HG02840 (cell line): Measurements from ENCODE around the gene SERPIND1.

ENCODE experiments used
- ATAC-seq: cut with Tn5 transposase; IDR thresholded peaks from one replicate; pipeline ENCODE4 v1.9.1; 2021; ENCODE audit warnings: mild to moderate bottlenecking, moderate library complexity, moderate number of reproducible peaks; ENCODE audit not compliant: unreplicated experiment, low FRiP score

SERPIND1 gene

GRCh38 chr22:20771918-20772625 is 1.8 kb upstream of the SERPIND1 start:
- no peak for ATAC-seq

DNA sequence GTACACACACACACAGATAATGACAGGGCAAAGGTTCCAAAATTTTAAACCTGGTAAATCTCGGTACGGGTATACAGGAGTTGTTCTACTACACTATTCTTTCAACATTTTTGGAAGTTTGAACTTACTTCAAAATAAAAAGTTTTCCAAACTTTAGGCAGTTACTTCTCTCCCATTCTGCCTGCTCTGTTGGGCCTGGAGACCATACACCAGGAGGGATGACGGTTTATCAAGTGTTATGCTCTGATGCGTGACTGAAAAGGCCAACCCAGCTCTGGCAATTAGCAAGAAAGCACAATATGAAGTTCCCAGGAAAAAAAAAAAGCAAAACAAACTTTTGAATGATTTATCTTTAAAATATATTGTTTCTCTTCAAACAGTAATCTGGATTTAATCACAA is 969 bp downstream of the SERPIND1 start:
- no peak for ATAC-seq

- ATAC-seq: no peak
These were observed 1.5 kb downstream of the SERPIND1 start for GRCh38 chr22:20775342-20775895.

- no peak for ATAC-seq
These were observed 2.9 kb downstream of the SERPIND1 start for GRCh38 chr22:20776624-20777405.

DNA sequence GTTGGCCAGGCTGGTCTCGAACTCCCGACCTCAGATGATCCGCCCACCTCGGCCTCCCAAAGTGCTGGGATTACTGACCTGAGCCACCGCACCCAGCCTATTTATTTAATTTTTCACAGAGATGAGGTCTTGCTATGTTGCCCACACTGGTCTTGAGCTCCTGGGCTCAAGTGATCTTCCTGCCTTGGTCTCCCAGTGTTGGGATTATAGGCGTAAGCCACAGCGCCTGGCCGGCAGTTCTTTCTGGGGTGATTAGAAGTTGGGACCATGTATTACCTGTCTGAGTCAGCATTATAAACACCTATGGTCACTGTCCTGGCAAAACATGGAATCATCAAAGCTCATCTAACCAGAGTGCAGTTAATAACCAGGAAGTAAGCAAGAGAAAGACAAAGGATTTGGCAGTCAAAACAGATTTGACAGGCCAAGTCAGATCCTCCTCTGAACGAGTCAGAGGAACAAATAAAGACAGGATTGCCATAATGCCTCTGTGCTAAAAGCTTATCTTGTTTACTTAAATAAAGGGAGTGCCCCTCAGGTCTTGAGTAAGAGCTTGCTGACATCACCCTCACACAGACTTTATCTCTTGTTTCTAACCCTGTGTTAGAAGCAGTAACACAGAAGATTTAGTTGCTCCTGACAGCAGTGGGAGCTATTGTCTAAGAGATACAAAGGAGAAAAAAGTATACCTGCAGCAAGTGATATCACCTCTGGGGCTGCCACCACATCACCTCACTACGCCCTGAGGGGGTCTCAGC is 3.7 kb downstream of the SERPIND1 start:
- no peak for ATAC-seq

DNA sequence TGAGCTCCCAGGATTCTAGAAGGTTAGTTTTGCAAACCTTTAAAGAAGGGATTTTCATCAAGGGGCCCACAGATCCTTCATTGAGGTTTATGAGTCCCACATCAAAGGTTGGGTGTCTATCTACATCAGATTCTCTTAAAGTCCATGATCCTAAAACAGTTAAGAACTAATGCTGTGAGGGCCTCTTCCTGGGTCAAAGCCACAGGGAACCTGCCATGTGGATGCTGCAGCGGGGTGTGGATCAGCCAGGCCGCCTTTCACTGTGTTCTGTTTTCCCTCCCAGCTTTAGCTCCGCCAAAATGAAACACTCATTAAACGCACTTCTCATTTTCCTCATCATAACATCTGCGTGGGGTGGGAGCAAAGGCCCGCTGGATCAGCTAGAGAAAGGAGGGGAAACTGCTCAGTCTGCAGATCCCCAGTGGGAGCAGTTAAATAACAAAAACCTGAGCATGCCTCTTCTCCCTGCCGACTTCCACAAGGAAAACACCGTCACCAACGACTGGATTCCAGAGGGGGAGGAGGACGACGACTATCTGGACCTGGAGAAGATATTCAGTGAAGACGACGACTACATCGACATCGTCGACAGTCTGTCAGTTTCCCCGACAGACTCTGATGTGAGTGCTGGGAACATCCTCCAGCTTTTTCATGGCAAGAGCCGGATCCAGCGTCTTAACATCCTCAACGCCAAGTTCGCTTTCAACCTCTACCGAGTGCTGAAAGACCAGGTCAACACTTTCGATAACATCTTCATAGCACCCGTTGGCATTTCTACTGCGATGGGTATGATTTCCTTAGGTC is 5.3 kb downstream of the SERPIND1 start:
- no peak for ATAC-seq

GRCh38 chr22:20779818-20780158 is 5.9 kb downstream of the SERPIND1 start:
- no peak for ATAC-seq

GRCh38 chr22:20781272-20781990 is 7.5 kb downstream of the SERPIND1 start:
- ATAC-seq: no peak

- ATAC-seq: no peak
These were observed 8.2 kb downstream of the SERPIND1 start for GRCh38 chr22:20782083-20782482.

DNA sequence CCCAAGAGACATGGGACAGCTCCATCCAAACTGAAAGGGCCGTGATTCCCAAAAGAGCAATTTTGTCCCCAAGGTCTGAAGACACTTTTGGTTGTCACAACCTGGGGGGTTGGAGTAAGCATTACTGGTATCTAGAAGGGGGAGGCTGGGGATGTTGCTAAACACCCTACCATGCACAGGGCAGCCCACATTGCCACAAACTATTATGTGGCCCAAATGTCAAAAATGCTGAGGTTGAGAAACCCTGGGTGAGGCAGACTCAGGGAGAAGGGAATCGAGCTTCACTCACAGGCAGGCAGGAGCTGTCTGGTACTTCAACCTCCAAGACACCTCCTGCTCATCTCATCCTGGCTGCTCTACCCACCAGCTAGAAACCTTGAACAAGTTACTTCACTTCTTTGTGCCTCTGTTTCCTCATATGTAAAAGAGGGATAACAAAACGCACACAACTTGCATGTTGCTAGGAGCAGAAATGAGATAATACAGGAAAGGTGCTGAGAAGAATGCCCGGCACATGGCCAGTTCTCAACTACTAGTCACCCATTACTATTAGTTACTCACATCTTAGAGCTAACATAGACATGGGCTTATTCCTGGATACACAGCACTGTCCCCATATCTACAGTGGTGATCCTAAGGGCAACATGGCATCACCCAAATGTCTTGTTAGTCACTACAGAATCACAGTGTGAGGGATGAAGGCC is 8.8 kb downstream of the SERPIND1 start:
- no peak for ATAC-seq

- ATAC-seq: no peak
These were observed 9.4 kb downstream of the SERPIND1 start for GRCh38 chr22:20783300-20783673.

GRCh38 chr22:20783844-20784723 is 10.2 kb downstream of the SERPIND1 start:
- no peak for ATAC-seq

DNA sequence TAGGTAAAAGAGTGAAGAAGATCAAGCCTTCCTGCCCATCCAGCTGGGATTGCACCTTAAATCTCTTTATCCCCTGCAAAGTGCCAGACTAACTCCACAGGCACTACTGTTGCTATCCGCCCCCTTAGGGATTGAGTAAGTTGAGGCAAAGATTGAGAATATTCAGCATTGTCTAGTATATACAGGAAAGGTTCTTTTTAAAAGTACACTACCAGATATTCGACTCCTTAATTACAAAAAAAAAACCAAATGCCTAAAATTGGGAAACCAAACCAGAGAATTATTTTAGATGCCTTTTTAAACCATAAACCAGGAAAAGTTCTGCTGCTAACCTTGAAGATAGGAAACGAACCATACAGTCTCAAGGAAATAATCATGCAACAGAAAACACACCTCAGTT is 11.5 kb downstream of the SERPIND1 start:
- ATAC-seq: no peak

DNA sequence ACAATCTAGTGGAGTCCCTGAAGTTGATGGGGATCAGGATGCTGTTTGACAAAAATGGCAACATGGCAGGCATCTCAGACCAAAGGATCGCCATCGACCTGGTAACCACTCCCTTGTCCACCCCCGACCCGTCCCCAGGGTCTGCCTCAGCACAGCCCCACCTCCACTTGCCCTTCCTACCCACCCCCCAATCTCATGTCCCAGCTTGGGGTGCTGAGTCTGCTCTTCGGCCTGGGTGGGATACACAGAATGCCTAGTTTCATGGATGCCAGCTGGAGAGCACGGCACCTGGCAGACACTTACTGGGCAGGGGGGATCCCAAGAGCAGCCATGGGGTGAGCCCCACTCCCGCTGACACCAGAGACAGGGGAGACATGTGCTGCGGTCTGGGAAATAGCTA is 12.1 kb downstream of the SERPIND1 start:
- ATAC-seq: no peak

GRCh38 chr22:20786536-20786979 is 12.6 kb downstream of the SERPIND1 start:
- ATAC-seq: no peak

GRCh38 chr22:20787223-20787622 is 13.3 kb downstream of the SERPIND1 start:
- ATAC-seq: no peak

GRCh38 chr22:20787746-20788626 is 14.1 kb downstream of the SERPIND1 start:
- no peak for ATAC-seq
